ENCODE measurements around the gene PIGS.
"Not testable (repeated sequence)": the region's sequence is repeated elsewhere in the genome, so short reads cannot be mapped to it uniquely, and the experiment has no call there.

Gene PIGS

GRCh38 chr17:28578246-28579195 lies 7.2 kb upstream of the PIGS start:
- no peak for DNase-seq (ENCODE audit: low read depth)

- no peak for DNase-seq (ENCODE audit: low read depth)
These were observed 6.1 kb upstream of the PIGS start for GRCh38 chr17:28577466-28577824.

DNA sequence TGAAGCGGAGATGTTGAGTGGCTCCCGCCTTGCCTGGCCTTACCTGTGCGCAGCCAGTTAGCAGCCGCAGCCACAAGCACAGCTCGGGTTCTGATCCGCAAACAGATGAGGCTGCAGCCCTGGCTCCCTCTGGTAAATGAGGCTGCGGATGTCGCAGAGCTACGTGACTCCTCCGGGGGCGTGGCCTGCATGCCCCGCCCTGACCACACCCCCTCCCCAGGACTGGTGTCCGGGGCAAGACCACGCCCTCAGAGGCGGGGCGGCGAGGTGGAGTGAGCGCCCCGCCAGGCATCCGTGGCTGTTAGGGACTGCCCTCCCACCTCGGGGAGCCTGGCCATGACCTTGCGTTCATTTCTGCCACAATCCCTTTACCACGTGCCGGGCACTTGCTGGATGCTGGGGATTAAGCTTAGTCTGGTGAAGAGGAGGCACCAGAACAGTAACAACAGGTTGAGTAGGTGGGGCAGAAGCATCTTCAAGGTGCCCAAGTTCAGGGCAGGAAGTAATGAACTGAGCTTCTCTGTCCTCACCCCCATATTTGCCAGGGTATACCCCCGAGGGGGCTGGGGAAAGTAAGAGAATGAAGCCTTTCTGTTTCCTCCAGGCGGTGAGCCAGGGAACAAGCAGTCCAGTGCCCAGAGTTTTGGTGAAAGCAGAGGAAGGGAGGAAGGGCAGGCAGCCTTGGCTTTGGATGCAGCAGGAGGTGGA lies 5.6 kb upstream of the PIGS start, which contains the start of gene ALDOC:
Gene ALDOC (minus strand): TSS at position 138 of the 708 bp plus-strand sequence. CDS start 1,363 bp downstream, outside the sequence.
- DNase-seq (ENCODE audit: low read depth): peak; percentile 85

DNA sequence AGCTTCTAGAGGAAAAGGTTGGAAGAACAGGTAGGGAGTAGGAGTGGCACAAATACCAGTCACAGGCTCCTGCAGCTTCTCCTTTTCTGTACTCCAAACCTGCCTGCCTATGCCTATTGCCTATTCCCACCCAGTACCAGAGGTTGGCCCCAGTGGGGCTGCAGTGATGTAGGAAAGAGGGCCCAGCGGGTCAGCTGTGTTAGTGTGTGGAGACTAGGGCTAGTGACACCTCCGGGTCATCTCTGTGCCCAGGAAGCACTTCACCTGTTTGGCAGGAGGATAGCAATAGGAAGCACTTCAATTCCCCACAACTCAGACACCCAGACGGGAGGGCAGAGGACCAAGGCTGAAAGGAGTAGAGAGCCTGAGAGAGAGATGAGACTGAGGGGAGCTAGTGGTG lies 4.7 kb upstream of the PIGS start:
- DNase-seq (ENCODE audit: low read depth): not testable (repeated sequence)

- DNase-seq (ENCODE audit: low read depth): no peak
These were observed 3.9 kb upstream of the PIGS start for GRCh38 chr17:28575126-28575795.

DNA sequence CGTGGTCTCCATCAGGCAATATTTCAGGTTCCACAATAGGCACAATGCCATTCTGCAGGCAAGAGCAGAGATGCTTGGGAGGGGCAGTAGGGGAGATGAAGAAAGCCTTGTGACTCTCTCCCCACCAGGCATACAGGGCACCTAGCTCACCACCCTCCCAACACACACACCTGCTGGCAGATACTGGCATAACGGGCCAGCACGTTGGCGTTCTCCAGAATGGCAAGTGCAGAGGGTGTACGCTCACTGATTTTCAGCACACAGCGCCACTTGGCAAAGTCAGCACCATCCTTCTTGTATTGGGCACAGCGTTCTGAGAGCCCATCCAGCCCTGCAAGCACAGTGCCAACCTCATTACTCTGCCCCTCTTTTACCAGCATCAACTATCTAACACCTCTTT lies 3.2 kb upstream of the PIGS start:
- DNase-seq (ENCODE audit: low read depth): no peak

- no peak for DNase-seq (ENCODE audit: low read depth)
These were observed 2.7 kb upstream of the PIGS start for GRCh38 chr17:28573966-28574480.

DNA sequence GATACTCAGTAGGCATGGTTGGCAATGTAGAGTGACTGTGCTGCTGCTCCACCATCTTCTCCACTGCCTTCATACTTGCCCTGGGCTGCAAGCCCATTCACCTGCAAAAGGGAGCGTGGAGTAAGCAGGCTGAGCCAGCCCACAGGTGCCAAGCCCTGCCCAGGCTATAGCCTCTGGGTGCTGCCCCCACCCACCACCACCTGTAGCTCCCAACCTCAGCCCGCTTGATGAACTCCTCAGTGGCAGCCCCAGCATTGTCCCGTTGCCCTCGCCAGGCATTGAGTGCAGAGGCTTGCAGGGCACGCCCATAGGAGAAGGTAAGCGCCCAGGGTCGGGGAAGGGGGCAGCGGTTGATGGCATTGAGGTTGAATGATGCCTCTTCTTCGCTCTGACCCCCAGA lies 2.2 kb upstream of the PIGS start:
- DNase-seq (ENCODE audit: low read depth): no peak

GRCh38 chr17:28573040-28573380 lies 1.7 kb upstream of the PIGS start:
- no peak for DNase-seq (ENCODE audit: low read depth)

- DNase-seq (ENCODE audit: low read depth): no peak
These were observed 1.1 kb upstream of the PIGS start for GRCh38 chr17:28572259-28573039.

DNA sequence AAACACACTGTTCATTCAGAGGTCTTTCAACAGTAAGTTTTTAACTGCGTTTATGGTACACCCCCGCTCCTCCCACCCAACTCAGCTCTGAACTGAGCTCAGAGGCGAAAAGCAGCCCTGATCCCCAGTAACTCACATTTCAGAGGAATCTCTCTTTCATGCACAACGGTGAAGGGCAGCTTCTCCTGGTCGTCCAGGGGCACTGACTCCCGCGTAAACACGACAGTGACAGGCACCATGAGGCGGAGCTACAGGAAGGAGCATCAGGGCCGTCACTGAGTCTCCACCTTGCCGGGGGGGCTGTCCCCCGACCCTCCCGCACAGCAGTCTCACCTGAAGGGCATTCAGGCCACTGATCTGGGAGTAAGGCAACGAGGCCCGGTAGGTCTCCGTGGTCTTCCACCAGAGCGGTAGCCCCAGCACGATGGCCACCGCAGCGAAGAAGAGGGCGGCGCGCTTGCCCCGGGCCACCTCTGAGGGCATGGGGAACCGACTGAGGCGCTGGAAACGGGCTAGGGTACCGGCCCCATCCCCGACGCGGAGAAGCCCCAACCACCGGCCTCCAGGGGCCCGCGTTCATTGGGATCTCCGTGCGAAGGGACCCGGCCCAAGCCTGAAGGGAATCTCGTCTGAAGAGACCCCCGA lies 486 bp downstream of the PIGS start:
- DNase-seq (ENCODE audit: low read depth): no peak

- DNase-seq (ENCODE audit: low read depth): no peak
These were observed 1.9 kb downstream of the PIGS start for GRCh38 chr17:28569446-28569845.

DNA sequence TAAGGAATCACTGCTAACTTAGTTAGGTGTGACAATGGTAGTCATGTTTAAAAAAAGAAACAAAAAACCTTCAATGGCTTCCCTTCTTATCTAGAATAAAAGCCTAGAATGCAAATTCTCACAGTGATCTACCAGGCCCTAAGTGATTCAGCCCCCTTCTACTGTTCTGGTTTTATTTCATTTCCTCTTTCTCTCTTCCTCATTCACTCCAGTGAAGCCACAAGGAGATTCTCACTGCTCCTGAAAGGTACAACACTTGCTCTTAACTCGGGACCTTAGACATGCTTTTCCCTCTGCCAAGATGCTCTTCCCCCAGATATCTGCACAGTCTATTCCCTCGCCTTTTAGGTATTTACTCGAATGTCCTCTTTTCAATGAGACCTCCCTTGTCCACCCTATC lies 3.7 kb downstream of the PIGS start:
- no peak for DNase-seq (ENCODE audit: low read depth)

GRCh38 chr17:28563475-28563874 lies 7.8 kb downstream of the PIGS start:
- DNase-seq (ENCODE audit: low read depth): peak; percentile 82

- no peak for DNase-seq (ENCODE audit: low read depth)
These were observed 16.3 kb downstream of the PIGS start for GRCh38 chr17:28555022-28555421.

- no peak for DNase-seq (ENCODE audit: low read depth)
These were observed 16.8 kb downstream of the PIGS start for GRCh38 chr17:28554565-28554964.

GRCh38 chr17:28553000-28553505 lies 18.3 kb downstream of the PIGS start:
- no peak for DNase-seq (ENCODE audit: low read depth)

- DNase-seq (ENCODE audit: low read depth): peak; percentile 51
These were observed 18.9 kb downstream of the PIGS start, which contains the start of gene UNC119 for GRCh38 chr17:28552176-28552999. Gene UNC119, minus strand, starts transcription at chr17:28552624. Its CDS starts 67 bp downstream, at chr17:28552557.

GRCh38 chr17:28551421-28552175 lies 19.7 kb downstream of the PIGS start:
- DNase-seq (ENCODE audit: low read depth): peak; percentile 9
